GM19193 (cell line): ENCODE data around the gene PLK4.

Experiments used
- POLR2A ChIP-seq: IDR thresholded peaks from 4 replicates; pipeline ENCODE4 v1.6.1; 2011; ENCODE audit not compliant: insufficient read depth, insufficient read length; ENCODE audit errors: extremely low read depth

Gene PLK4

GRCh38 chr4:127880763-127881562 lies at the start of gene PLK4:
PLK4 (plus strand) TSS chr4:127880893; CDS start chr4:127881135, 242 bp downstream.
- peak; percentile 80 for TF ChIP-seq POLR2A

GRCh38 chr4:127832585-127832984 lies 48.1 kb upstream of the PLK4 start:
- TF ChIP-seq POLR2A = no peak

- TF ChIP-seq POLR2A = no peak
Observed at GRCh38 chr4:127843704-127844600, 36.7 kb upstream of the PLK4 start.

- no peak for TF ChIP-seq POLR2A
Observed at GRCh38 chr4:127844601-127845116, 36.0 kb upstream of the PLK4 start.

- TF ChIP-seq POLR2A = no peak
Observed at GRCh38 chr4:127846061-127846460, 34.6 kb upstream of the PLK4 start.

- TF ChIP-seq POLR2A = no peak
Observed at GRCh38 chr4:127846765-127847164, 33.9 kb upstream of the PLK4 start.

GRCh38 chr4:127849505-127850234 lies 31.0 kb upstream of the PLK4 start:
- no peak for TF ChIP-seq POLR2A

- no peak for TF ChIP-seq POLR2A
Observed at GRCh38 chr4:127852661-127853060, 28.0 kb upstream of the PLK4 start.

GRCh38 chr4:127856196-127856812 lies 24.4 kb upstream of the PLK4 start:
- TF ChIP-seq POLR2A = no peak

GRCh38 chr4:127856813-127857447 lies 23.8 kb upstream of the PLK4 start:
- peak; percentile 22 for TF ChIP-seq POLR2A

- no peak for TF ChIP-seq POLR2A
Observed at GRCh38 chr4:127857641-127858040, 23.1 kb upstream of the PLK4 start.

- TF ChIP-seq POLR2A = no peak
Observed at GRCh38 chr4:127868196-127868595, 12.5 kb upstream of the PLK4 start.

- no peak for TF ChIP-seq POLR2A
Observed at GRCh38 chr4:127870281-127870680, 10.4 kb upstream of the PLK4 start.

GRCh38 chr4:127870688-127871087 lies 10.0 kb upstream of the PLK4 start:
- no peak for TF ChIP-seq POLR2A

- TF ChIP-seq POLR2A = no peak
Observed at GRCh38 chr4:127875791-127876190, 4.9 kb upstream of the PLK4 start.

- no peak for TF ChIP-seq POLR2A
Observed at GRCh38 chr4:127881563-127881864, 821 bp downstream of the PLK4 start.
